Activated CD4-positive, alpha-beta memory T cell treated with anti-CD3 and anti-CD28 coated beads, Interleukin-2, amount 10 ng/mL, durations not matched to agents 7 days and 5 days (primary cell): ENCODE results near the gene PRPF18. TPM values are rescaled to one million over a fixed set of nuclear protein-coding genes. Genes with fewer than 3 reads are reported as not detected.
"Not testable (repeated sequence)": the region's sequence is repeated elsewhere in the genome, so short reads cannot be mapped to it uniquely, and the experiment has no call there.

Experiments used
- CTCF ChIA-PET: fragments of 350-600 bp; sonication (Branson Sonifier 250); formaldehyde crosslinking; loops from one replicate; lab custom pipeline; 2021; ENCODE audit warnings: antibody characterized with exemption, inconsistent platforms; lab: Charles Lee
- POLR2A ChIA-PET: fragments of 350-600 bp; sonication (Branson Sonifier 250); formaldehyde crosslinking; loops from one replicate; lab custom pipeline; 2021; ENCODE audit warnings: antibody characterized with exemption; lab: Charles Lee
- DNase-seq: peaks from one replicate; pipeline ENCODE4 v3.0.0-alpha.2; 2020
- H3K27ac Mint-ChIP-seq: one replicate; pipeline ENCODE4 v1.8.0; 2021; ENCODE audit warnings: mild to moderate bottlenecking, mixed read lengths
- H3K27me3 Mint-ChIP-seq: one replicate; pipeline ENCODE4 v1.8.0; 2021; ENCODE audit warnings: mixed read lengths
- H3K36me3 Mint-ChIP-seq: one replicate; pipeline ENCODE4 v1.8.0; 2021; ENCODE audit warnings: low read depth, mixed read lengths
- H3K4me1 Mint-ChIP-seq: one replicate; pipeline ENCODE4 v1.8.0; 2021; ENCODE audit warnings: mixed read lengths
- H3K4me3 Mint-ChIP-seq: one replicate; pipeline ENCODE4 v1.8.0; 2021; ENCODE audit warnings: mild to moderate bottlenecking, mixed read lengths
- H3K9me3 Mint-ChIP-seq: one replicate; pipeline ENCODE4 v1.8.0; 2021; ENCODE audit warnings: mixed read lengths
- total RNA-seq, 2 experiments: library from RNA; stranded (reverse); gene quantifications; one replicate each; pipeline ENCODE4 v1.2.3, GENCODE V29; 2021

Gene PRPF18, protein sequence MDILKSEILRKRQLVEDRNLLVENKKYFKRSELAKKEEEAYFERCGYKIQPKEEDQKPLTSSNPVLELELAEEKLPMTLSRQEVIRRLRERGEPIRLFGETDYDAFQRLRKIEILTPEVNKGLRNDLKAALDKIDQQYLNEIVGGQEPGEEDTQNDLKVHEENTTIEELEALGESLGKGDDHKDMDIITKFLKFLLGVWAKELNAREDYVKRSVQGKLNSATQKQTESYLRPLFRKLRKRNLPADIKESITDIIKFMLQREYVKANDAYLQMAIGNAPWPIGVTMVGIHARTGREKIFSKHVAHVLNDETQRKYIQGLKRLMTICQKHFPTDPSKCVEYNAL
- 10 to 100 TPM; 22.5 to 26.0 TPM for total RNA-seq

DNA sequence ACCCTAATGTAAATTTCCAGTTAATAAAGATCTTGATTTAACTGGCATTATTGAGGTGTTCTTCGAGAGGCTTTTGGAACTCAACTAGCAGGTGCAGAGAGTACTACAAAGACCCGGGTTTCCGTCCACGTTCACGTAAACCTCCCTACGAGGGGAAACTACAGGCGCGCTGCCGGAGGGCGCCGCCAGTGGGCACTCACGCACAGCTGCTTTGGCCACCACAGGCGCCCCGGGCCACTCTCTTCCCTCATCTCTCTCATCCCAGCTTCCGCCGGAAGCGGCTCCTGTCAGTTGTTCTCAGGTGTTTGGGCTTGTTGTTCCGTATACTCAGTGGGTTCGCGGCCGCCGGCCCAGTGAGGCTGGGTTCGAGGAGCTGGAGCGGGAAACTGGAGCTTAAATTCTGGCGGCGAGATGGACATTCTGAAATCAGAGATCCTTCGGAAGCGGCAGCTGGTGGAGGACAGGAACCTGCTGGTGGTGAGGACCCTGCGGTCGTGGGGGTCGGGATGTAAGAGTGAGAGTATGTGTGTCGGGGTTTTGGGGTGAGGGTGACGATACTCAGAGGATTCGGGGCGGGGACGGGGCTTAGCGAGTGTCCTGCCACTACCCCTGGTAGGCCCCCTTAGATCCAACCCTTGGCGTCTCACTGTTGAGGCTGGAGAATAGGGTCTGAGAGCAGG is at the start of gene PRPF18:
PRPF18 (plus strand) TSS at position 290 of the 680 bp plus-strand sequence; CDS start at position 412, 122 bp downstream.
- ChIA-PET POLR2A (interaction anchor here (0.7 to 2.4 kb wide), 12 partner anchors 11 to 599 kb away, joined by 3 to 17 read pairs (median 3); no protein-coding TSS in a partner anchor), CTCF (interaction anchor here (0.6 to 1.6 kb wide), 8 partner anchors 13 to 236 kb away, joined by 3 to 12 read pairs (median 4); no protein-coding TSS in a partner anchor)
- DNase-seq = peak; percentile 95
- Mint-ChIP-seq H3K9me3 (no peaks in the 10 kb centered on the region), H3K27me3 (peaks cover 17% of the 10 kb centered on the region), H3K36me3 (peaks cover 6% of the 10 kb centered on the region), H3K27ac (peak within 1 kb of the TSS; percentile 91), H3K4me1 (peaks cover 29% of the 10 kb centered on the region), H3K4me3 (peak within 1 kb of the TSS; percentile 100)

DNA sequence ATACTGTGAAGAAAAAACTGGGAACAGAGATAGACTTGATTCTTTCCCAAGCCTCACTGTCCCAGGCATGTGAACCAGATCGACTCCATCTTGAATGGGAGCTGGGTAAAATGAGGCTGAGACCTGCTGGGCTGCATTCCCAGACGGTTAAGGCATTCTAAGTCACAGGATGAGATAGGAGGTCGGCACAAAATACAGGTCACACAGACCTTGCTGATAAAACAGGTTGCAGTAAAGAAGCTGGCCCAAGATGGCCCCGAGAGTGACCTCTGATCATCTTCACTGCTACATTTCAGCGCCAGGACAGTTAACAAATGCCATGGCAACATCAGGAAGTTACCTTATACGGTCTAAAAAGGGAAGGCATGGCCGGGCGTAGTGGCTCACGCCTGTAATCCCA is 48.8 kb upstream of the PRPF18 start:
- POLR2A ChIA-PET, H3K4me1 Mint-ChIP-seq, H3K9me3 Mint-ChIP-seq, DNase-seq, H3K4me3 Mint-ChIP-seq, H3K27ac Mint-ChIP-seq, H3K36me3 Mint-ChIP-seq: not testable (repeated sequence)
- CTCF ChIA-PET = interaction anchor here (0.6 kb wide), 1 partner anchor 886 kb away, joined by 4 read pairs; no protein-coding TSS in a partner anchor
- H3K27me3 Mint-ChIP-seq = peaks cover 22% of the 10 kb centered on the region

DNA sequence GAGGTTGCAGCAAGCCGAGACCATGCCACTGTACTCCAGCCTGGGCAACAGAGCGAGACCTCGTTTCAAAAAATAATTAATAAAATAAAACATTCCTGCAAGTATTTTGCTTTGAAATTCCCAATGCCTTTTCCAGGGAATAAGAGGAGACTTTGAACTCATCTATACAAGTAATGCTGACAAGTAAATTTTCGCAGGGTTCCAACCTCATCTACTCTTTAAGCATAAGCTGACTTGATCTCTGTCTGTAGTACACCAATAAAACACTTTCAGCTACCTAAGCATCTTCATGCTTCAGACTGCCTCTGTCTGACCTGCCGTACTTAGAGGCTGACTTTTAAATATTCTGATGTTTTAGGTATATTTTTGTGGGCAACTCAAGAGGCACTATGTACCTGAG is 44.2 kb upstream of the PRPF18 start:
- no peaks in the 10 kb centered on the region for H3K4me1 Mint-ChIP-seq
- H3K4me3 Mint-ChIP-seq = no peak overlapping the region
- no peaks in the 10 kb centered on the region for H3K36me3 Mint-ChIP-seq
- no peaks in the 10 kb centered on the region for H3K9me3 Mint-ChIP-seq
- H3K27me3 Mint-ChIP-seq = peaks cover 39% of the 10 kb centered on the region
- ChIA-PET CTCF (no interaction called here), POLR2A (no interaction called here)
- no peak for DNase-seq
- H3K27ac Mint-ChIP-seq = no peak overlapping the region

DNA sequence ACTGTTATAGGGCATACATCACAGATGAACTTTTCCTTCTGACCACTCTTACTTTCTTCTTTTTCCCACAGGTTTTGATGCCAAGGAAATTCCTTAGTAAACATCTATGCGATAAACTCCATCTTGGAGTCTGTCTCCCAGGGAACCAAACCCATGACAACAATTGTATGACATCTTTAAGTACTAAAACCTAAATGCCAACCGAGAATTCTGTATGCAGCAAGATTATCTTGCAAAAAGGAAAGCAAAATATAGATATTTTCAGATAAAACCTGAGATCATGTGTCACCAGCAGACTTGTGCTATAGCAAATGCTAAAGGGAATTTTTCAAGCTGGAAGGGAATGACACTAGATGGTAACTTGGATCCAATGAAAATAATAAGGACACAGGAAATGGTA is 36.0 kb upstream of the PRPF18 start:
- no peaks in the 10 kb centered on the region for H3K4me1 Mint-ChIP-seq
- H3K27ac Mint-ChIP-seq = no peak overlapping the region
- no peak overlapping the region for H3K4me3 Mint-ChIP-seq
- POLR2A ChIA-PET = no interaction called here
- peaks cover 2% of the 10 kb centered on the region for H3K9me3 Mint-ChIP-seq
- CTCF ChIA-PET = no interaction called here
- no peaks in the 10 kb centered on the region for H3K36me3 Mint-ChIP-seq
- no peak for DNase-seq
- peaks cover 29% of the 10 kb centered on the region for H3K27me3 Mint-ChIP-seq

DNA sequence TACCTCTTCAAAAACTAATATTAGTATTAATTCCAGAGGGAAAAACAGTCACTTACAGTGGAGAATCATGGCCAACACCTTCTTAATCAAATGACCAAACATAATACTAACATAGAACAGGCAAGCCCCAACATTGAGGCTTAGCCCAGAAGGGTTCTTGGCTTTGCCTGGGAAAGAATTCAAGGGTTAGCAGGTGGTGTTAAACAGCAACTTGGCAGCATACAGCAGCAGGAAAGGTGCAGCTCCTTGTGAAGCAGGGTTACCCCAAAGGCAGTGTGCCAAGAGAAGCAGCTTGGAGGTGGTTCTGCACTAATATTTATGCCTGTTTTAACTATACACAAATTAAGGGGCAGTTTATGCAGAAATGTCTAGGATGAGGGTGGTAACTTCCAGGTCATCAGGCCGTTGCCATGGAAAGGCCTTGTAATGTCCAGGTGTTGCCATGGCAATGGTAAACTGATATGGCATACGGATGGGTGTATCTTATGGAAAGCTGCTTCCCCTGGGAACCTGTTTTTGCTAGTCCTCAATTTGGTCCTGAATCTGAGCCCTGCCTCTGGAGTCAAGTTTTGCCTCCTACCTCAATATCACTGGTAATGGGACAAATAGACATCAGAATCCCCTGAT is 30.8 kb upstream of the PRPF18 start:
- H3K36me3 Mint-ChIP-seq = no peaks in the 10 kb centered on the region
- H3K4me3 Mint-ChIP-seq = no peak overlapping the region
- POLR2A ChIA-PET = no interaction called here
- no peaks in the 10 kb centered on the region for H3K9me3 Mint-ChIP-seq
- no peak for DNase-seq
- CTCF ChIA-PET = no interaction called here
- no peaks in the 10 kb centered on the region for H3K4me1 Mint-ChIP-seq
- peaks cover 15% of the 10 kb centered on the region for H3K27me3 Mint-ChIP-seq
- H3K27ac Mint-ChIP-seq = no peak overlapping the region

DNA sequence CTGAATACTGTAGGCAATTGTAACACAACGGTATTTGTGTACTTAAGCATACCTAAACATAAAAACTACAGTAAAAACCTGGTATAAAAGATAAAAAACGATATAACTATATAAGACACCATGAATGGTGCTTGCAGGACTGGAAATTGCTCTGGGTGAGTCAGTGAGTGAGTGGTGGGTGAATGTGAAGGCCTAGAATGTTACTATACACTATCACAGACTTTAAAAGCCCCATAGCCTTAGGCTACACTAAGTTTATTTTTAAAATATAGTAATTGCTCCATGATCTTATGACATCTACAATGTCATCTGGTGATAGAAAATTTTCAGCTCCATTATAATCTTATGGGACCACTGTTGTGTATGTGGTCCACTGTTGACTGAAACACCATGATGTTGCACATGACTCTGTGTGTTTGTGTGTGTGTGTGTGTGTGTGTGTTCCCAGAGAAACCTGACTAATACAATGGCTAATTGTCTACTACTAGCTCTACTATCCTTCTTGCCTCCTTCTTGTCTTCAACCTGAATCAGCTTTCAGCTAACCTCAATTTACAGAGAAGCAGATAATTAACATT is 27.6 kb upstream of the PRPF18 start:
- H3K27me3 Mint-ChIP-seq = peaks cover 8% of the 10 kb centered on the region
- no peak for DNase-seq
- no peak overlapping the region for H3K27ac Mint-ChIP-seq
- ChIA-PET CTCF (no interaction called here), POLR2A (no interaction called here)
- H3K36me3 Mint-ChIP-seq = no peaks in the 10 kb centered on the region
- no peak overlapping the region for H3K4me3 Mint-ChIP-seq
- H3K4me1 Mint-ChIP-seq = no peaks in the 10 kb centered on the region
- H3K9me3 Mint-ChIP-seq = no peaks in the 10 kb centered on the region

DNA sequence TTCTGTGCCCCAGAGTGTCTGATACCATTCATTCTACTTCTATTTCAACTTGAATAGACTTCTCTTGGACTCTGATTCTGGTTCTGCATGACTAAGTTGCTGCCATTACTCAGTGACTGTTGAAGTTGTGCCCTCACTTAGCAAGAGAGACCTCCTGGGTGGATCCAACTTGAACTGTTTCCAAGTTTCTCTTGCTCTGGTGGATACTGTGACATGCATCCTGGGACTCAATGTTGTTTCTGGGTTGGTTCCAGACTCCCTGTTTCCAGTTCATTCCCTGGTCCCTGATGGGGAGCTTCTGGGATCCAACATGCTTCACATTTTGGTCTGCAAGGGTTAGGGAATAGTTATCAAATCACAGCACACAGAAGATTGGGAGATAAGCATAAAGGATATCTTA is 26.2 kb upstream of the PRPF18 start:
- peaks cover 6% of the 10 kb centered on the region for H3K27me3 Mint-ChIP-seq
- H3K36me3 Mint-ChIP-seq = no peaks in the 10 kb centered on the region
- H3K9me3 Mint-ChIP-seq = no peaks in the 10 kb centered on the region
- no peak overlapping the region for H3K4me3 Mint-ChIP-seq
- POLR2A ChIA-PET = no interaction called here
- CTCF ChIA-PET = no interaction called here
- no peaks in the 10 kb centered on the region for H3K4me1 Mint-ChIP-seq
- no peak overlapping the region for H3K27ac Mint-ChIP-seq
- no peak for DNase-seq

DNA sequence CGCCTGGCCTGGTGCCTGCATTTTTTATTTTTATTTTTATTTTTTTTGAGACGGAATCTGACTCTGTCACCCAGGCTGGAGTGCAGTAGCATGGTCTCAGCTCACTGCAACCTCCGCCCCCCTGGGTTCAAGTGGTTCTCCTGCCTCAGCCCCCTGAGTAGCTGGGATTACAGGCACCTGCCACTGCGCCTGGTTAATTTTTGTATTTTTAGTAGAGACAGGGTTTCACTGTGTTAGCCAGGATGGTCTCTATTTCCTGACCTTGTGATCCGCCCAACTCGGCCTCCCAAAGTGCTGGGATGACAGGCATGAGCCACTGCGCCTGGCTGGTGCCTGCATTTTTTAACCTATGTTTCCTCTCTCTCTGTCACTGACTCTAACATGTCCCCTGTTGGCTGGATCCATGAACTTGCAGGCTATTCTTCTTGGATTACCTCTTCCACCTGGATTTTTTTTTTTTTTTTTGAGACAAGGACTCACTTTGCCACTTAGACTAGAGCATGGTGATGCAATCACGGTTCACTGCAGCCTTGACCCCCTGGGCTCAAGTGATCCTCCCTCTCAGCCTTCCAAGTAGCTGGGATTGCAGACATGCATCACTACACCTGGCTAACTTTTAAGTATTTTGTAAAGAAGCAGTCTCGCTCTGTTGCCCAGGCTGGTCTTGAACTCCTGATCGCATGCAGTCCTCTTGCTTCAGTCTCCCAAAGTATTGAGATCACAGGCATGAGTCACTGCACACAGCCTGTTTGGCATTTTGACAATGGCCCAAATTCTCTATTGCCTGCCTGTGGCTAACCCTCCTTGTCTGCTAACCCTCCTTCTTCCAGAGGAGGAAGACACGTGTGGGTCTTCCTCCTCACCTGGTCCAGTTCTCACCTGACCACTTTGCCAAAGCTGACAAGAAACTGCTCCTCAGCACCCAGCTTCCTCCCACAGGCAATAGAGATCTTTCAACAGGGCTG is 23.0 kb upstream of the PRPF18 start:
- ChIA-PET POLR2A (no interaction called here), CTCF (interaction anchor here (0.7 kb wide), 1 partner anchor 514 kb away, joined by 4 read pairs; no protein-coding TSS in a partner anchor)
- Mint-ChIP-seq H3K4me3 (no peak overlapping the region), H3K27ac (no peak overlapping the region), H3K9me3 (no peaks in the 10 kb centered on the region), H3K36me3 (no peaks in the 10 kb centered on the region), H3K4me1 (no peaks in the 10 kb centered on the region), H3K27me3 (peaks cover 5% of the 10 kb centered on the region)
- DNase-seq = no peak

DNA sequence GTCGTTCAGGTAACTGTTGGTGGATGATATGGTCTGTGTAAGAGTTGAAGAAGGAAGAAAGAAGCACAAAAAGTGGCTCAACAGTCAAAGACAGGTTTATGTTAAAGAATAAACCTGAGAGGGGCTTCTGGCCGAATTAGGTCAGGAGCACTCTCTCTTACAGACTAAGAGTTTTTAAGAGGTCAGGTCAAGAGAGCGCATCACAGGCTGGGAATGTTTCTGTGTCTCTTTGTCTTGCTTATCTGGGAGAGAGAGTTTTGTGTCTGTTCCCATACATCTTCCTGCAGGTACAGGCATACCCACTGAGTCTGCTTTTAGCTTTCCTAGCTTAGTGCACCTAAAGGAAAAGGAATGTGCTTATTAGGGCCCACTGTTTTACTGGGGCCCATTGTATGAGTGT is 22.2 kb upstream of the PRPF18 start:
- ChIA-PET POLR2A (no interaction called here), CTCF (no interaction called here)
- Mint-ChIP-seq H3K36me3 (no peaks in the 10 kb centered on the region), H3K4me3 (no peak overlapping the region), H3K4me1 (no peaks in the 10 kb centered on the region), H3K27me3 (peaks cover 8% of the 10 kb centered on the region), H3K27ac (no peak overlapping the region), H3K9me3 (no peaks in the 10 kb centered on the region)
- no peak for DNase-seq

DNA sequence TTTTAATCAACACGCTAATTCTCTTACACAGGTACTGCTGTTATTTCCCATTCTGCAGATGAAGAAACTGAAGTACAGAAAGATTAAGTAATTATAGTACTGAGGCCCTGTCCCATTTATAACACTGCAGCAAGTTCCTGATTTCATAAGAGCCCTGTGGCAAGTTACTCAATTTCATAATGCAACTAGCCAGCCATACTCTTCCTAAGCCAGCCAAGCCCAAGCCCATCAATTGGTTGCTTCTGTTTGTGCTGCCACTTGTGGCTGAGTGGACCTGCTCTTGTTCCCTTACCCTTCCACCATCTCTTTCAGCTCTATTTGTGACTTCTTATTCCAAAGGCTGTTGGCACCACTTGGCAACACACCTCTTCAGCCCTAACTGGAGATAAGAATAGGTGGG is 19.7 kb upstream of the PRPF18 start:
- H3K4me3 Mint-ChIP-seq = no peak overlapping the region
- no peak overlapping the region for H3K27ac Mint-ChIP-seq
- CTCF ChIA-PET = no interaction called here
- H3K9me3 Mint-ChIP-seq = no peaks in the 10 kb centered on the region
- POLR2A ChIA-PET = no interaction called here
- no peaks in the 10 kb centered on the region for H3K36me3 Mint-ChIP-seq
- H3K27me3 Mint-ChIP-seq = peaks cover 10% of the 10 kb centered on the region
- H3K4me1 Mint-ChIP-seq = no peaks in the 10 kb centered on the region
- DNase-seq = no peak

DNA sequence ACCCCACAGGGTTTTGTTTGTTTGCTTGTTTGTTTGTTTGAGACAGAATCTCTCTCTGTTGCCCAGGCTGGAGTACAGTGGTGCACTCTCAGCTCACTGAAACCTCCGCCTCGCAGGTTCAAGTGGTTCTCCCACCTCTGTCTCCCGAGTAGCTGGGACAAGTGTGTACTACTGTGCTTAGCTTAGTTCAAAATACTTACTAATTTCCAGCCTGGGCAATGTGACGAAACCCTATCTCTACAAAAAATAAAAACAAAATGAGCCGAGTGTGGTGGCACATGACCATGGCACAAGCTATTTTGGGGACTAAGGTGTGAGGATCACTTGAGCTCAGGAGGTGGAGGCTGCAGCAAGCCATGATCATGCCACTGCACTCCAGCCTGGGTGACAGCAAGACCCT is 15.2 kb upstream of the PRPF18 start:
- no peak overlapping the region for H3K27ac Mint-ChIP-seq
- ChIA-PET CTCF (no interaction called here), POLR2A (no interaction called here)
- H3K36me3 Mint-ChIP-seq = no peaks in the 10 kb centered on the region
- H3K9me3 Mint-ChIP-seq = no peaks in the 10 kb centered on the region
- no peak overlapping the region for H3K4me3 Mint-ChIP-seq
- DNase-seq = no peak
- peaks cover 19% of the 10 kb centered on the region for H3K27me3 Mint-ChIP-seq
- peaks cover 2% of the 10 kb centered on the region for H3K4me1 Mint-ChIP-seq

DNA sequence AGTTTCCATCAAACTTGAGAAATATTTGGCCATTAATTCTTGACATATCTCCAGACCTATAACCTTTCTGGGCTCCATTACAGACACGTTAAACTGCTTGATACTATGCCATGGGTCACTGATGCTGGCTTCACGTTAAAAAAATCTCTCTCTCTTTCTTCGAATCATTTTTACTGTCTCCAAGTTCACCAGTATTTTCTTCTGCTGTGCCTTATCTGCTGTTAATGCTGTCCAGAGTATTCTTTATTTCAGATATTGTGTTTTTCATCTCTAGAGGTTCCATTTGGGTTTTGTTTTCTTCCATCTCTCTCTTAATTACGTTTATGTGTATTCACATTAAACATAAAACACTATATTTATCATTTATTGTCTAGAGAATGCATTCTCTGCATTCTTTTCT is 12.8 kb upstream of the PRPF18 start:
- no peak overlapping the region for H3K4me3 Mint-ChIP-seq
- no peaks in the 10 kb centered on the region for H3K36me3 Mint-ChIP-seq
- no peak for DNase-seq
- peaks cover 24% of the 10 kb centered on the region for H3K27me3 Mint-ChIP-seq
- POLR2A ChIA-PET = no interaction called here
- peaks cover 2% of the 10 kb centered on the region for H3K4me1 Mint-ChIP-seq
- CTCF ChIA-PET = interaction anchor here (1.2 kb wide), 1 partner anchor 13 kb away, joined by 5 read pairs; the partner anchor contains the start of gene PRPF18
- H3K9me3 Mint-ChIP-seq = no peaks in the 10 kb centered on the region
- no peak overlapping the region for H3K27ac Mint-ChIP-seq
